GM04504 (cell line): ENCODE measurements around the gene CCDC170.
"Not testable (repeated sequence)": the region's sequence is repeated elsewhere in the genome, so short reads cannot be mapped to it uniquely, and the experiment has no call there.

Experiments used
- DNase-seq: peaks from one replicate; pipeline ENCODE4 v3.0.0-alpha.2; 2012; ENCODE audit warnings: low read depth

The CCDC170 gene

GRCh38 chr6:151494235-151494935, 568 bp downstream of the CCDC170 start:
- no peak for DNase-seq

GRCh38 chr6:151494936-151495320, 1.1 kb downstream of the CCDC170 start:
- DNase-seq, result no peak

GRCh38 chr6:151495380-151495779, 1.6 kb downstream of the CCDC170 start:
- no peak for DNase-seq

GRCh38 chr6:151497905-151498304, 4.1 kb downstream of the CCDC170 start:
- DNase-seq, result no peak

GRCh38 chr6:151498327-151498726, 4.5 kb downstream of the CCDC170 start:
- DNase-seq, result no peak

- DNase-seq, result no peak
Measured at GRCh38 chr6:151499551-151499950, 5.7 kb downstream of the CCDC170 start.

- no peak for DNase-seq
Measured at GRCh38 chr6:151501511-151502136, 7.8 kb downstream of the CCDC170 start.

- no peak for DNase-seq
Measured at GRCh38 chr6:151502499-151502898, 8.7 kb downstream of the CCDC170 start.

GRCh38 chr6:151506761-151507160, 12.9 kb downstream of the CCDC170 start:
- DNase-seq, result no peak

- DNase-seq, result no peak
Measured at GRCh38 chr6:151509048-151509447, 15.2 kb downstream of the CCDC170 start.

GRCh38 chr6:151512481-151512880, 18.7 kb downstream of the CCDC170 start:
- no peak for DNase-seq

GRCh38 chr6:151514000-151514730, 20.3 kb downstream of the CCDC170 start:
- no peak for DNase-seq

GRCh38 chr6:151518992-151519391, 25.2 kb downstream of the CCDC170 start:
- not testable (repeated sequence) for DNase-seq

- DNase-seq, result no peak
Measured at GRCh38 chr6:151523034-151523433, 29.2 kb downstream of the CCDC170 start.

- no peak for DNase-seq
Measured at GRCh38 chr6:151524059-151524458, 30.2 kb downstream of the CCDC170 start.

- DNase-seq, result no peak
Measured at GRCh38 chr6:151534576-151534975, 40.8 kb downstream of the CCDC170 start.

GRCh38 chr6:151535476-151536187, 41.8 kb downstream of the CCDC170 start:
- DNase-seq, result no peak

GRCh38 chr6:151536188-151536479, 42.3 kb downstream of the CCDC170 start:
- no peak for DNase-seq

GRCh38 chr6:151537556-151537955, 43.7 kb downstream of the CCDC170 start:
- DNase-seq, result no peak

- DNase-seq, result no peak
Measured at GRCh38 chr6:151539506-151540268, 45.9 kb downstream of the CCDC170 start.

- DNase-seq, result no peak
Measured at GRCh38 chr6:151544453-151544852, 50.6 kb downstream of the CCDC170 start.

- DNase-seq, result not testable (repeated sequence)
Measured at GRCh38 chr6:151544884-151545283, 51.1 kb downstream of the CCDC170 start.
